ENCODE data around the gene AADAC.

DNA sequence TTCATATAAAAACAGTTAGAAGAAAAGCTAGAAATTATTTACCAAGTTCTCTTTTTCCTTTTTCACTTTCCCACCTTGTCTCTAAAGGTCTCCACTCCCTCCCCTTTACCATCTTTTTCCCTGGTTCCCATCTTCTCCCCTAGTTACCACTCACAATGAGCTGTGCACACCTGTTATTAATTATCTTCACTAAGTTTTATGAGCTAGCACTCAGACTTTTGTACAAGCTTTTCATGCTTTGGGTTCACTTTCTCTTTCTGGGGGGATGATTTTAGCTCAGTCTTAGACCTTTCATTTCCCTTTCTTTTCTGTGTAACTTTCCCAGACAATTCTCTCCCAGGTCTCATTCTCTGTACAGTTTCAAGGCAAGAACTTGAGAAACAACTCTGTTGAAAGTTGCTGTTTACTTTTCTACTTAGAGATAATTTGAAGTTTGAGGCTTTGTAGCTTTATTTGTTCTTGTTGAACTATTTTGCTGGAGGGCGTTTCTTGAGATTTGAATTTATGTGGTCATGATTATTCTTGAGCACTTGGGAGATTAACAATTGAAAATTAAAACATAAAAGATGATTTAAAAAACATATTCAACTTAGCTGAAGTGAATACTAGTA, 24.0 kb upstream of the AADAC start:
- TF ChIP-seq, protein P1, sequence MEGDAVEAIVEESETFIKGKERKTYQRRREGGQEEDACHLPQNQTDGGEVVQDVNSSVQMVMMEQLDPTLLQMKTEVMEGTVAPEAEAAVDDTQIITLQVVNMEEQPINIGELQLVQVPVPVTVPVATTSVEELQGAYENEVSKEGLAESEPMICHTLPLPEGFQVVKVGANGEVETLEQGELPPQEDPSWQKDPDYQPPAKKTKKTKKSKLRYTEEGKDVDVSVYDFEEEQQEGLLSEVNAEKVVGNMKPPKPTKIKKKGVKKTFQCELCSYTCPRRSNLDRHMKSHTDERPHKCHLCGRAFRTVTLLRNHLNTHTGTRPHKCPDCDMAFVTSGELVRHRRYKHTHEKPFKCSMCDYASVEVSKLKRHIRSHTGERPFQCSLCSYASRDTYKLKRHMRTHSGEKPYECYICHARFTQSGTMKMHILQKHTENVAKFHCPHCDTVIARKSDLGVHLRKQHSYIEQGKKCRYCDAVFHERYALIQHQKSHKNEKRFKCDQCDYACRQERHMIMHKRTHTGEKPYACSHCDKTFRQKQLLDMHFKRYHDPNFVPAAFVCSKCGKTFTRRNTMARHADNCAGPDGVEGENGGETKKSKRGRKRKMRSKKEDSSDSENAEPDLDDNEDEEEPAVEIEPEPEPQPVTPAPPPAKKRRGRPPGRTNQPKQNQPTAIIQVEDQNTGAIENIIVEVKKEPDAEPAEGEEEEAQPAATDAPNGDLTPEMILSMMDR (IDR thresholded peaks at IDR 0.05), result no peak
- TF ChIP-seq POLR2A (IDR thresholded peaks at IDR 0.05), result no peak

Measured in Peyer's patch (tissue), 4 donors.